Keratinocyte (primary cell): Measurements from ENCODE around the gene CXCL1. TPM values are rescaled to one million over a fixed set of nuclear protein-coding genes. Genes with fewer than 3 reads are reported as not detected.

ENCODE experiments used
- DNase-seq: peaks from one replicate; pipeline ENCODE4 v3.0.0-alpha.2; 2011; ENCODE audit warnings: low read depth, missing footprints, low spot score
- FAIRE-seq: peaks from 2 replicates; lab custom pipeline; 2011; peaks lifted over from hg19 to GRCh38; lab: Jason Lieb, UNC
- H2AFZ ChIP-seq: 2 replicates; pipeline ENCODE4 v1.6.0; 2012; ENCODE audit warnings: low read length, control low read depth, inconsistent platforms; ENCODE audit not compliant: control insufficient read depth
- H3K27ac ChIP-seq: 2 replicates; pipeline ENCODE4 v1.5.1; 2011; ENCODE audit warnings: low read length; ENCODE audit not compliant: control insufficient read depth, insufficient read depth
- H3K27me3 ChIP-seq: 3 replicates; pipeline ENCODE4 v1.6.0; 2011; ENCODE audit warnings: low read length; ENCODE audit not compliant: control insufficient read depth, insufficient read depth; ENCODE audit errors: extremely low read depth
- H3K36me3 ChIP-seq, 2 experiments: 2 replicates in 1 of 2; 3 replicates in 1 of 2; pipeline ENCODE4 v1.5.1; 2011; ENCODE audit warnings: low read length in 2 of 2, mild to moderate bottlenecking in 1 of 2; ENCODE audit not compliant: control insufficient read depth in 2 of 2, insufficient read depth in 2 of 2; ENCODE audit errors: extremely low read depth in 1 of 2
- H3K4me1 ChIP-seq: 3 replicates; pipeline ENCODE4 v1.5.1; 2011; ENCODE audit warnings: low read length; ENCODE audit not compliant: control insufficient read depth, insufficient read depth; ENCODE audit errors: extremely low read depth
- H3K4me2 ChIP-seq: 3 replicates; pipeline ENCODE4 v1.6.0; 2011; ENCODE audit warnings: low read depth, low read length; ENCODE audit not compliant: control insufficient read depth, insufficient read depth; ENCODE audit errors: extremely low read depth
- H3K4me3 ChIP-seq, 3 experiments: fragments of 200-600 bp in 1 of 3; sonication (generic) in 1 of 3; 2 replicates in 2 of 3; 3 replicates in 1 of 3; pipeline ENCODE4 v1.5.1; 2011 to 2016; ENCODE audit warnings: low read length in 3 of 3, mild to moderate bottlenecking in 3 of 3, control low read depth in 2 of 3, inconsistent platforms in 1 of 3, low read depth in 1 of 3, mixed read lengths in 1 of 3, mixed run types in 1 of 3, moderate library complexity in 1 of 3; ENCODE audit not compliant: control insufficient read depth in 2 of 3, insufficient read depth in 2 of 3; ENCODE audit errors: extremely low read depth in 1 of 3
- H3K79me2 ChIP-seq: 2 replicates; pipeline ENCODE4 v1.6.0; 2012; ENCODE audit warnings: low read length; ENCODE audit not compliant: control insufficient read depth, insufficient read depth
- H3K9ac ChIP-seq: 3 replicates; pipeline ENCODE4 v1.6.0; 2011; ENCODE audit warnings: low read length; ENCODE audit not compliant: control insufficient read depth, insufficient read depth; ENCODE audit errors: extremely low read depth
- H3K9me1 ChIP-seq: 3 replicates; pipeline ENCODE4 v1.6.0; 2011; ENCODE audit warnings: low read length; ENCODE audit not compliant: control insufficient read depth, insufficient read depth; ENCODE audit errors: extremely low read depth
- H3K9me3 ChIP-seq: 2 replicates; pipeline ENCODE4 v1.5.1; 2012; ENCODE audit warnings: low read depth, low read length; ENCODE audit not compliant: control insufficient read depth
- H4K20me1 ChIP-seq: 3 replicates; pipeline ENCODE4 v1.6.0; 2011; ENCODE audit warnings: low read length; ENCODE audit not compliant: control insufficient read depth, insufficient read depth; ENCODE audit errors: extremely low read depth
- EZH2 ChIP-seq: IDR thresholded peaks from one replicate; pipeline ENCODE4 v1.6.1; 2012; ENCODE audit warnings: inconsistent platforms, mild to moderate bottlenecking, low read length, moderate library complexity
- dilution Hi-C: fragments of 300-500 bp; cut with MboI; formaldehyde crosslinking; loops from one replicate; pipeline ENCODE4 v1.7.0; 2020; ENCODE audit warnings: low sequenced_read_pairs; ENCODE audit not compliant: extremely low pct_ligation_motif_present
- polyA plus RNA-seq, 5 experiments: library from polyadenylated mRNA; depleted of rRNA in 3 of 5; stranded (reverse) in 3 of 5; stranded (forward) in 1 of 5; unstranded in 1 of 5; fragments of >200 nt; gene quantifications; 1 replicate in 1 of 5; 2 replicates in 3 of 5; 3 replicates in 1 of 5; pipeline versions ENCODE4 v1.2.1 to v1.2.3, GENCODE V29; 2011 to 2012; ENCODE audit warnings: missing spikeins in 2 of 5, low read depth in 1 of 5, low replicate concordance in 1 of 5
- TF ChIP-seq, protein P1 (sequence below), 3 experiments: IDR thresholded peaks in 1 of 3; conservative IDR thresholded peaks in 1 of 3; optimal IDR thresholded peaks in 1 of 3; 2 replicates in 2 of 3; 3 replicates in 1 of 3; pipeline versions ENCODE3 to v1.5.1; 2011; ENCODE audit warnings: low read length in 3 of 3, mild to moderate bottlenecking in 3 of 3, moderate library complexity in 2 of 3, control low read depth in 1 of 3, inconsistent platforms in 1 of 3; ENCODE audit not compliant: insufficient read depth in 2 of 3; ENCODE audit errors: extremely low read depth in 1 of 3

CXCL1 gene
- polyA plus RNA-seq, 1 donor (not counting 4 experiments of a cell fraction or from before 2014, with no cell fraction given) = 35.5 TPM

DNA sequence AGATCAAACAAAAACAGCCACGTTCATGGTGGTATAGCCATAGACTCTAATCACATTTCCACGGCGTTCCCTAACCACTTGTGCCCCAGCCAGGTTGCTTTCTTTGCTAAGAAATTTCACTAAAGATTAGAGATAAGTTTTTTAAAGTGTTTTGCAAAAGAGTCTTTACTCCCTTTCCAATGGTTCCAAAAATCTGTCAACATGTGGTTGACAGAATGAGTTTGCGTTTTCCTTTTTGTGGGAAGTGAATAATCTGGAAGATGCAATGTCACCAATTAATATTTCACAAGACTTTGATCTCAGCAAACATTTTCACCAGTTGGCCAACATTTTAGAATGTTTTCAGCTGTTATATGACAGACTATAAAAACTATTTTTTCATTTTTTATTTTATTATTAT lies 35.3 kb downstream of the CXCL1 start:
- Histone ChIP-seq H3K4me3 (no peak overlapping the region), H3K4me1 (peaks cover 8% of the 10 kb centered on the region), H4K20me1 (no peaks in the 10 kb centered on the region), H3K9me1 (no peaks in the 10 kb centered on the region), H3K4me2 (no peak overlapping the region), H3K27ac (no peak overlapping the region), H3K27me3 (no peaks in the 10 kb centered on the region), H3K9ac (no peak overlapping the region), H2AFZ (no peak overlapping the region), H3K9me3 (no peaks in the 10 kb centered on the region), H3K36me3 (no peaks in the 10 kb centered on the region), H3K79me2 (no peaks in the 10 kb centered on the region)
- dilution Hi-C loops = no loop called here
- no peak for FAIRE-seq
- no peak for DNase-seq
- TF ChIP-seq, protein P1, sequence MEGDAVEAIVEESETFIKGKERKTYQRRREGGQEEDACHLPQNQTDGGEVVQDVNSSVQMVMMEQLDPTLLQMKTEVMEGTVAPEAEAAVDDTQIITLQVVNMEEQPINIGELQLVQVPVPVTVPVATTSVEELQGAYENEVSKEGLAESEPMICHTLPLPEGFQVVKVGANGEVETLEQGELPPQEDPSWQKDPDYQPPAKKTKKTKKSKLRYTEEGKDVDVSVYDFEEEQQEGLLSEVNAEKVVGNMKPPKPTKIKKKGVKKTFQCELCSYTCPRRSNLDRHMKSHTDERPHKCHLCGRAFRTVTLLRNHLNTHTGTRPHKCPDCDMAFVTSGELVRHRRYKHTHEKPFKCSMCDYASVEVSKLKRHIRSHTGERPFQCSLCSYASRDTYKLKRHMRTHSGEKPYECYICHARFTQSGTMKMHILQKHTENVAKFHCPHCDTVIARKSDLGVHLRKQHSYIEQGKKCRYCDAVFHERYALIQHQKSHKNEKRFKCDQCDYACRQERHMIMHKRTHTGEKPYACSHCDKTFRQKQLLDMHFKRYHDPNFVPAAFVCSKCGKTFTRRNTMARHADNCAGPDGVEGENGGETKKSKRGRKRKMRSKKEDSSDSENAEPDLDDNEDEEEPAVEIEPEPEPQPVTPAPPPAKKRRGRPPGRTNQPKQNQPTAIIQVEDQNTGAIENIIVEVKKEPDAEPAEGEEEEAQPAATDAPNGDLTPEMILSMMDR (optimal IDR thresholded peaks at IDR 0.05 in 1 of 3, IDR thresholded peaks at IDR 0.05 in 1 of 3, conservative IDR thresholded peaks at IDR 0.05 in 1 of 3; ENCODE audit: extremely low read depth in 1 of 3, insufficient read depth in 2 of 3, low read length in 3 of 3) = no peak
- no peak for TF ChIP-seq EZH2

DNA sequence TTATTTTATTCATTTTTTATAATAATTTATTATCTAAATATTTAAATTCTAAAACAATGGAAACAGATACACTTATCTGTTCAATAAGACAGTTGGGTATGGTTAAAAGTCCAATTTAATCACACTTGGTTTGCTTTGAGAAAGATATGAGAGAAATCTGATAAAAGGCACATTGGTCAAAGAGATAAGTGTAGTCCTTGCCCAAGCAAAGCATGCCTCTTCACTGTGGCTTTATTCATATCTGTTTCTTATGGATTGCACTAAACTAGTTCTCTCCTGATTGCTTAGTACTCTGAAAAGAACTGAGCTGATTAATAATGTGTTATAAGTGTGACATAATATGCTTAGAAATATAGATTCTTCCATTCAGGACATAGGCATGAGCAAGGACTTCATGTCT lies 39.8 kb downstream of the CXCL1 start:
- DNase-seq (no peak), FAIRE-seq (no peak)
- TF ChIP-seq EZH2 = no peak
- TF ChIP-seq, protein P1 (optimal IDR thresholded peaks at IDR 0.05 in 1 of 3, IDR thresholded peaks at IDR 0.05 in 1 of 3, conservative IDR thresholded peaks at IDR 0.05 in 1 of 3; ENCODE audit: extremely low read depth in 1 of 3, insufficient read depth in 2 of 3, low read length in 3 of 3) = no peak
- dilution Hi-C loops = no loop called here
- Histone ChIP-seq H3K9me1 (no peaks in the 10 kb centered on the region), H3K27me3 (no peaks in the 10 kb centered on the region), H3K4me3 (no peak overlapping the region), H3K36me3 (no peaks in the 10 kb centered on the region), H3K27ac (no peak overlapping the region), H4K20me1 (no peaks in the 10 kb centered on the region), H3K9ac (no peak overlapping the region), H3K79me2 (no peaks in the 10 kb centered on the region), H3K4me1 (no peaks in the 10 kb centered on the region), H3K4me2 (no peak overlapping the region), H3K9me3 (no peaks in the 10 kb centered on the region), H2AFZ (no peak overlapping the region)
